ENCODE data around the gene NFIX. TPM values are rescaled to one million over a fixed set of nuclear protein-coding genes. Genes with fewer than 3 reads are reported as not detected.

The NFIX gene
- total RNA-seq, 1 donor from 2014 or later = not detected

DNA sequence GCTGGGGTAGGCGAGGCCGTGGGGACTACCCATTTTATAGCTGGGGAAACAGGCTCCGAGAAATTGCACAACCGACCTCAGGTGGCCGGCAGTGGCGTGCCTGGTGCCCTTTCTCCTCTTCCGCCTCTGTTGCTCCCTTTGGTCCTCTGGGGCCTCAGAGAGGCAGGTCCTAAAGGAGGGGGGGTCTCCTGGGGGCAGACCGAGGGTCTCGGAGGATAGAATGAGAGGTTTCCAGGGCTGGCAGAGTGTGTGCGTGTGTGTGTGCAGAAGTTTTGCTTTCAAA, 143.6 kb downstream of the NFIX start:
- no peak for DNase-seq (ENCODE audit: low read depth)
- no peak for TF ChIP-seq CTCF (conservative IDR thresholded peaks at IDR 0.05; ENCODE audit: low read depth, low read length)
- no peak overlapping the region for H3K4me3 ChIP-seq (ENCODE audit: low read depth, low read length)

- H3K4me3 ChIP-seq (ENCODE audit: low read depth, low read length) = no peak overlapping the region
- no peak for DNase-seq (ENCODE audit: low read depth)
- TF ChIP-seq CTCF (conservative IDR thresholded peaks at IDR 0.05; ENCODE audit: low read depth, low read length) = no peak
These were observed 144.5 kb downstream of the NFIX start for GRCh38 chr19:13139633-13140311.

DNA sequence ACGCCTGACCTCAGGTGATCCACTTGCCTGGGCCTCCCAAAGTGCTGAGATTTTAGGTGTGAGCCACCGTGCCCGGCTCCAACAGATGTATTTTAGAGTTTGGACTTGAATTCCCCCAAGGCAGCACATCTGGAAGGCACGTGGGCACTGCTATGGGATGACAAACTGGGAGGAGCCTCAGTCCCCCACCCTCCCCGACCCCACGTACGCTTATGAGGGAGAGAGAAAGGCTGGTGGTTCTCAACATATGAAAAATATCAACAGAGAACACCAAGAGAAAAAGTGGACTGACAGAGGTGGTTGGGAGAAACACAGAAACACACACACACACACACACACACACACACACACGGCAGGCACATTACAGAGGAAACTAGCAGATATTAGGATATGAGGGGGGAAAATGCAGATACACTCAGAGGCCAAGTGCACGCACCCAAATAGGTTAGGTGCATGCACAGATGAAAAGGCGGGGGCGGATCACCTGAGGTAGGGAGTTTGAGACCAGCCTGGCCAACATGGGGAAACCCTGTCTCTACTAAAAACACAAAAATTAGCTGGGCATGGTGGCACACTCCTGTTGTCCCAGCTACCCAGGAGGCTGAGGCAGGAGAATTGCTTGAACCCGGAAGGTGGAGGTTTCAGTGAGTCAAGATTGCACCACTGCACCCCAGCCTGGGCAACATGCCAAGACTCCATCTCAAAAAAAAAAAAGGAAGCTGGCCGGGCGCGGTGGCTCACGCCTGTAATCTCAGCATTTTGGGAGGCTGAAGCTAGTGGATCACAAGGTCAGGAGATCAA, 151.7 kb downstream of the NFIX start:
- no peak for TF ChIP-seq CTCF (conservative IDR thresholded peaks at IDR 0.05; ENCODE audit: low read depth, low read length)
- DNase-seq (ENCODE audit: low read depth) = no peak
- H3K4me3 ChIP-seq (ENCODE audit: low read depth, low read length) = no peak overlapping the region

Other genes with a start within 250 kb of the NFIX start
- not detected in 2 replicates for gene BEST2, start 243.7 kb upstream of the NFIX start, total RNA-seq
- gene HOOK2, start 219.9 kb upstream of the NFIX start, total RNA-seq = 12.3 and 26.3 TPM in 2 replicates
- gene JUNB, start 204.0 kb upstream of the NFIX start, total RNA-seq = 127 and 251 TPM in 2 replicates
- gene PRDX2, start 193.7 kb upstream of the NFIX start, total RNA-seq = 463 and 571 TPM in 2 replicates
- gene THSD8, start 193.4 kb upstream of the NFIX start, total RNA-seq = not detected in 2 replicates
- 49.6 and 62.7 TPM in 2 replicates for gene RNASEH2A, start 188.9 kb upstream of the NFIX start, total RNA-seq
- gene RTBDN, start 160.9 kb upstream of the NFIX start, total RNA-seq = not detected in 2 replicates
- 0.22 and 1.5 TPM in 2 replicates for gene MAST1, start 157.0 kb upstream of the NFIX start, total RNA-seq
- gene DNASE2, start 114.0 kb upstream of the NFIX start, total RNA-seq = 21.0 and 24.0 TPM in 2 replicates
- gene KLF1, start 108.3 kb upstream of the NFIX start, total RNA-seq = 0.51 TPM in 1 of 2 replicates, not detected in the other
- 43.4 and 49.1 TPM in 2 replicates for gene GCDH, start 104.3 kb upstream of the NFIX start, total RNA-seq
- 0.22 and 1.3 TPM in 2 replicates for gene SYCE2, start 76.2 kb upstream of the NFIX start, total RNA-seq
- gene FARSA, start 61.8 kb upstream of the NFIX start, total RNA-seq = 89.1 and 101 TPM in 2 replicates
- 1,613 and 1,812 TPM in 2 replicates for gene CALR, start 56.9 kb upstream of the NFIX start, total RNA-seq
- gene RAD23A, start 49.6 kb upstream of the NFIX start, total RNA-seq = 108 and 129 TPM in 2 replicates
- 87.2 and 105 TPM in 2 replicates for gene GADD45GIP1, start 38.3 kb upstream of the NFIX start, total RNA-seq
- gene DAND5, start 25.9 kb upstream of the NFIX start, total RNA-seq = 0.06 and 0.07 TPM in 2 replicates
- gene LYL1, start 107.4 kb downstream of the NFIX start, total RNA-seq = 4.0 and 6.9 TPM in 2 replicates
- 49.9 and 56.1 TPM in 2 replicates for gene TRMT1, start 121.3 kb downstream of the NFIX start, total RNA-seq
- 72.2 and 114 TPM in 2 replicates for gene NACC1, start 122.8 kb downstream of the NFIX start, total RNA-seq
- gene STX10, start 154.9 kb downstream of the NFIX start, total RNA-seq = 89.0 and 92.7 TPM in 2 replicates
- 105 and 145 TPM in 2 replicates for gene IER2, start 154.9 kb downstream of the NFIX start, total RNA-seq